NCI-H748 (cell line): ENCODE measurements around the gene MSI2.
A peak's percentile ranks its signal among the peaks of the same experiment; 100 is the strongest.
"Not testable (repeated sequence)": the region's sequence is repeated elsewhere in the genome, so short reads cannot be mapped to it uniquely, and the experiment has no call there.

ENCODE experiments used
- DNase-seq: peaks from one replicate; lab custom pipeline; 2025; ENCODE audit not compliant: unreplicated experiment; lab: John Stamatoyannopoulos, UW

Gene MSI2

DNA sequence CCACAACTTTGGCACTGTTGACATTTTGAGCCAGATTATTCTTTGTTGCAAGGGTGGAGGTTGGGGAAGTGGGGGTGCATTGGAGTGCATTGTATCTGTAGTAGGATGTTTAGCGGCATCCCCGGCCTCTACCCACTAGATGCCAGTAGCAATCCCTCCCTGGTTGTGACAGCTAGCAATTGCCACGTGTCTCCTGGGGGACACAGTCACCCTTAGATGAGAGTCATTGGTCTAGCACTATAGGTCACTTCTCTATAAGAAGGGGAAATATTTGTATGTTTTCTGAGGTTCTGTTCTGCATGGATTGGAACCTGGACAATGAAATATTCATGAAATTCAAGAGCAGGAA, 32.4 kb downstream of the MSI2 start:
- no peak for DNase-seq

DNA sequence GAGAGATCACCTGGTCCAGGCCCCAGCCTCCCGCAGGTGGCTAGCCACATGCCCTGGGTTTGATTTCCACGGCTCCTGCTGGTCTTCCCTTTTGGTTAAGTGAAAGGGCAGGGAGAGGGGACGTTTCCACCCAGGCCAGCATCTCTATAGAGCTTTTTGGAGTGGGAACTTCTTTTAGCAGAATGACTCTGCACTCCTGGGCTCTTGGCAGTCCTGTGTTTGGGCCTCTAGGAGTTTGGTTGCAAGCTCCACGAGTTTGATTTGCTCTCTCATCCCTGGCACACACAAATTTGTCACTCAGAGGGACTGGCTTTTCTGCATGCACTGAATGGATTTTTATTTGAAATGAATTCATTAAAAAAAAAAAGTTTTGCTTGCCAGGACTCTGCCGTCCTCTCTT, 32.8 kb downstream of the MSI2 start:
- no peak for DNase-seq

DNA sequence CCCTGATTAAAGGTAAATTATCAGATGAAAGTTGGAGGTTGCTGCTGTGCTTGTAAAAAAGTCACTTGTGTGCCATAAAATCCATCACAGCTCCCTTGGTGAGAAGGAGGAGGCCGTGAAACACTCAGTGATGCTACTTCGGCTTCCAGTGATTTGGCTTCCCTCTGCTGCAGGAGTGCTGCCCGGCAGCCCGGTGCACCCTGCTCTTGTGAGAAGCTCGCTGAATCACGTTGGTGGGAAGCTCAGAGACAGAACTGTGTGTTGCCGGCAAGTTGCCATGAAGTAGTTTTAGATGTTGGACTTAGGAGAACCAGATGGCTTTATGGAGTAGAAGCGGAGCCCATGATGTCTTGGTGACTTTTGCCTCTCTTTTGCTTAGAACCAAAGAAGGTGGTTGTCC, 33.3 kb downstream of the MSI2 start:
- DNase-seq, result no peak

DNA sequence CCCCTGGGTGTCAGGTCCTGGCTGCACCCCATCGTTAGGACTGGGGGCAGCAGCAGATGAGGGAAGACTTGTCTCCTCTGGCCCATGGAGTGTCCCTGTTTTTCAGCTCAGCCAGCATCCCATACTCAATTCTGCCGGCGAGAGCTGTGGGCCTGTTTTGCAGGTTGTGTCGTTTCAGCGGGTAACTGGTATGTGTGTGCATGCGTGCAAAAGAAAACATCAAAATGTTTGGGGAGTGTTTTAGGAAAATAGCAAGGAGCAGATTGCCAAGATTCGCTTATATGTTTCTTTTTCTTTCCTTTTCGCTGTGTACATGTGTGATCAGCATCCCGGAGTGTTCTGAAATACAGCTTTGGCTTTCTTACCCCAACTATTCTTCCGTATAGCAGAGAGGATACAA, 34.7 kb downstream of the MSI2 start:
- no peak for DNase-seq

DNA sequence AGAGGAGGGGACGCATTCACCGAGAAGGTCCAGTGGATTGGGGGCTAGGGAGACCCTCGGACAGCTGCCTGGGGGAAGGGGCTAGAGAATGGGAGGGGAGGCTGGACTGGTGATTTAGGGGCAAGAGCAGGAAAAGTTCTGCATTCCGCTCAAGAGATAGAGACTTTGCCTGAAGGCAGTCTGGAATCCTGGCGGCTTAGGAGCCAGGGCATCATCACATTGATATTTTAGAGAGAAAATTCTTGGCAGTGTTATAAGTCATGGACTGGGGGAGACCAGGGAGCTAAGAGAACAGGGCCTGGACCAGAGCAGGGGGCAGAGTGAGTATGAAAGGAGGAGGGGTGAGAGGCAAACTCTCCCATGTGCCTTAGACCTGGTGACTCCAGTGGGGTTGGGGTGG, 35.8 kb downstream of the MSI2 start:
- no peak for DNase-seq

DNA sequence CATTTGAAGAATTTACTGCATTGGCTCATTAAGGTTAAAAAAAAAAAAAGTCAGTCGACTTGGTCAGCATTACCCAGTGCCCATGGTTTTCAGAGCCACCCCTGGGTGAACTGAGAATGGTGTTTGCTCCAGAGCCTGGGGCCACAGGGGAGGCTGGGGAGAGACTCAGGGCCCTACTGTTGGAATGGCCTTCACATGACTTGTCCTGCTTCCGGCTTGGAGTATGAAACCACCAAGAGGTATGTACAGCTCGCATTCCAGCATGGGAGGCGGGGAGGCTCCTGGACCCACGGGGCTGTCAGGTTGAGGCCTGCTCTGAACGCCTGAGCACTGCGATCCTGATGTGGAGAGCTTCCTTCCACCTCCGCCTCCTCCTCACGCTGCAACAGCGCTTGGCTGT, 36.8 kb downstream of the MSI2 start:
- DNase-seq, result no peak

DNA sequence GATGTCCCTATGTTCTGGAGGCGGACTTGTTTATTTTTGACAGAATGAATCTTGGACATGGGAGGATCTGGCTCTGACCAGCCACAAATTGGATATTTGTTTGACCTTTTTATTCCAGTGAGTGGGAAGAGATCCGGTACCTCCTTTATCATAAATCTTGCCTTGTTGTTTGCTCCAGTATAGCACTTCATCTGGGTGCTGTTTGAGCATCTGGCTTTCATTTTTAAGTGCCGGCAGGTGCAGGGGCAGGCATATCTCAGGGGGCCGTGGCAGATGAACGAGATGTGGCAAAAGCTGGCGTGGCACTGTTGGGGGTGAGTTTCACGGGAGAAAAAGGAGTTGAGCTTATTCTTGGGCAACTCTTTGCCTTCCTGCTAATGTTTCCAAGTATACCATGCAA, 37.8 kb downstream of the MSI2 start:
- peak; percentile 89 for DNase-seq

GRCh38 chr17:57294629-57295501, 38.5 kb downstream of the MSI2 start:
- peak; percentile 92 for DNase-seq

DNA sequence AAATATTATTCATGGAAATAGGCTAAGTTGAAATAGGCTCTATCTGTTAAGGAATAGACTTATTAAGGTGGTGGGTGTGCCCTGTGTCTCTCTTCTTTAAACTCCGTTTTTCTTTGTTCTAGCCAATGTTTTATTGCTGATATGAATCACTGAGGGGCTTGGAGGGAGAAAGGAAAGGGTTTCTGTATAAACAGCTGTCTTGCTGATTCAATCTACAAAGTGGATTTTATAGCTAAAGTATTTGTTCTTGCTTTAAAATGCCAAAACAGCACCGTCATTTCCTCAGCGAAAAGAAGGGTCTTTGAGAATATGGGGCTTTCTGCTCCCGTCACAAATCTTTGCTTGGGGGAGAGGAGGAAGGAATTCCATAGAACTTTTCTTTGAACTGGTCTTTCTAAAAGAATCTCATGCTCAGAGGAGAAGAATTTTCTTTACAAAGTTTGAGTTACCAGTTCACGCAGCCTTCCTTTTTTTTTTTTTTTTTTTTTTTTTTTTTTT, 39.3 kb downstream of the MSI2 start:
- peak; percentile 74 for DNase-seq

- peak; percentile 91 for DNase-seq
These were observed 39.9 kb downstream of the MSI2 start for GRCh38 chr17:57296231-57296630.

DNA sequence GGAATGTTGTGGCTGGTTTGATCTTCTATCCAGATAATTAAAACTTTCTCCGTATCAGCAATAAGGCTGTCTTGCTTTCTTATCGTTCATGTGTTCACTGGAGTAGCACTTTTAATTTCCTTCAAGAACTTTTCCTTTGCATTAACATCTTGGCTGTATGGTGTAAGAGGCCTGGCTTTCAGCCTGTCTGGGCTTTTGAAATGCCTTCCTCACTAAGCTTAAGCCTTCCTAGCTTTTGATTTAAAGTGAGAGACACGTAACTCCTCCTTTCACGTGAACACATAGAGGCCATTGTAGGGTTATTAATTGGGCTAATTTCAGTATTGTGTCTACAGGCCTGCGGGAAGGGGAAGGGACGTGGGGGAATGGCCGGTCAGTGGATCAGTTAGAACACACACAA, 42.9 kb downstream of the MSI2 start:
- DNase-seq, result no peak

DNA sequence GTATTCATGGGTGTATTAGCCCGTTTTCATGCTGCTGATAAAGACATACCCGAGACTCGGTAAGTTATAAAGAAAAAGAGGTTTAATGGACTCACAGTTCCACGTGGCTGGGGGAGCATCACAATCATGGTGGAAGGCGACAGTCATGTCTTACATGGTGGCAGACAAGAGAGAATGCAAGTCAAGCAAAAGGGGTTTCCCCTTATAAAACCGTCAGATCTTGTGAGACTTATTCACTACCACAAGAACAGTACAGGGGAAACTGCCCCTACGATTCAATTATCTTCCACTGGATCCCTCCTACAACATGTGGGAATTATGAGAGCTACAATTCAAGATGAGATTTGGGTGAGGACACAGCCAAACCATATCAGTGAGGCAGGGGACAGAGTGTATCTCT, 44.3 kb downstream of the MSI2 start:
- not testable (repeated sequence) for DNase-seq

DNA sequence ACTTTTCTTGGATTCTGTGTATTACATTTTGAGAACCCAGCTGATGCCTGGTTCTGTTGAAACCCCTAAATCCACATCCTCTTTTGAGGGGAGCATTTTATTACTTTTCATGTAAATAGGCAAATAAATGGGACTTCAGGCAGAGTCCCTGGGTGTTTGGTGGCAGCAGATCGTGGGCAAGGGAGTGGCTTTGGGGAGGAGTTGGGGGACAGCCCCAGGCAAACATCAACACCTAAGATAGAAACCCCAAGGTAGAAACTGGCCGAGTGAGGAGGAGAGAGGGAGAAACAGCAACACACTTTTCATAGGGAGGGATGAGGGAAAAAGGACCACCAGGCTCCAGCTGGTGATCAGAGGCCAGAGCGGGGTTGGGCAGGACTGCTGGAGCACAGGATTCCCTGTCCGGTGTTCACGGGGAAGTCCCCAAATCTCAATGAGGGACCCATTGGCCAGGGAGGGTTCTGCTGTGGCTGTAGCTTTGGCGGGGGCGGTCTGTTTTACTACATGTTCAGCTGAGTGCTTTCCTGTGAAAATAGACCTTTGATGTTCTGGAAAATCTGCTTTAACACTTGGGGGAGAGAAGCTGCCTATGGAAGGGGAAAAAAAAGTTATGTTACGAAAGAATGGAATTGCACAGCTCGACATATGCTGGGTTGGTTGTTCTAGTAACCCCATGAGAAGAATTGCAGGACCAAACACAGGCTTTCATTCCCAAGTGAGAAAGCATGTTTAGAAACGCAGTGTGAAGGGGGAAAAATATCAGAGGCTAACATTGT, 46.6 kb downstream of the MSI2 start:
- DNase-seq, result no peak

DNA sequence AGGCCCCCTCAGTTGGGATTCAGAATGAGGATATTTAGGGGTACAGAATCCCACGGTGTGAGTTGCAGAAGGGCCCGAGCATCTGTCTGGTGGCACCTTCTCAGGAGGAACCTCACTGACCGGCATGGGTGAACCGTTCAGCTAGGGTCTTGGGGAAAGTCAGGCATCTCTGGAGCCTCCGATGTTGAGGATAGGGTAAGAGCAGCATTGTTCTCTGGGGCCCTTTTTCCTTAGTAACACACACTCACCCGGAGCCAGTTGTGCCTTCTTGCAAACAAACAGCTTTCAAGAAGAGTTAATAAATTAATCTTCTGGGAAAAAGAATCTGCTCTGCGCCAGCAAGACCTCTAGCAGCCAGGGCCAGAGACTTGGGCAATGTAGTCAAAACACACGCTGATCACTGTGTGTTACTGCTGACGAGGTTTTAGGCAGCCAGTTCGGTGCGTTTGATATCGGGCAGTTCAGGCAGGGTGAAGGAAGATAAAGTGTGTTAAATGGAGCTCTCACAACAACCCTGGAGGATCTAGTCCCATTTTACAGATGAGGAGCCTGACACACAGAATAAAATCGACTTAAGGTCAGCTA, 48.9 kb downstream of the MSI2 start:
- no peak for DNase-seq

DNA sequence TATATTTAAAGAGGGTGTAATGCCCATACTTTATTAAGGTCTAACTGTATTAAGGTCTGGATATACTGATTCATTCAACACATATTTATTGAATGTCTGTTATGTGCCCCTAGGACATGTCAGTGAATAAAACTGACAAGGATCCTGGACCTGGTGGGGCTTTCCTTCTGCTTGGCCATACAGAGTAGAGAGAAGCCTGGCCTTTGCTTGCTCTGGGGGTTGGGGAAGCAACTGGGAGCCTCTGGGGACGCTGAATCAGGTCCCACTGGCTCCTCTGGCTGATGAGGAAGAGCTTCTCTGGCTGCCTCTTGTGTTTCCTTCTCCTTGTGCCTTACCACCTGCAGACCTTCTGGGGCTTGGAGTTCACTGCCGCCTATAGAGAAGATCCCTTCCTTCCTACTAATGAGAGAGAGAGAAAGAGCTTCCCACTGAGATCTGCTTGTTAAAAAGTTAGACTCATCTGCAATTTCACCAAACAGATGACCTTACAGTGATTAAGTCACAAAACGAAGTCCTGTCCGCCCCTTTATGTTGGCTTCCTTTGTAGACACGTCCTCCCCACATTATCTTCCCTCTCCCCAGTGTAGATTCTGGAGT, 49.7 kb downstream of the MSI2 start:
- DNase-seq, result no peak

- no peak for DNase-seq
These were observed 52.3 kb downstream of the MSI2 start for GRCh38 chr17:57308543-57309186.

- DNase-seq, result no peak
These were observed 53.2 kb downstream of the MSI2 start for GRCh38 chr17:57309479-57309878.

DNA sequence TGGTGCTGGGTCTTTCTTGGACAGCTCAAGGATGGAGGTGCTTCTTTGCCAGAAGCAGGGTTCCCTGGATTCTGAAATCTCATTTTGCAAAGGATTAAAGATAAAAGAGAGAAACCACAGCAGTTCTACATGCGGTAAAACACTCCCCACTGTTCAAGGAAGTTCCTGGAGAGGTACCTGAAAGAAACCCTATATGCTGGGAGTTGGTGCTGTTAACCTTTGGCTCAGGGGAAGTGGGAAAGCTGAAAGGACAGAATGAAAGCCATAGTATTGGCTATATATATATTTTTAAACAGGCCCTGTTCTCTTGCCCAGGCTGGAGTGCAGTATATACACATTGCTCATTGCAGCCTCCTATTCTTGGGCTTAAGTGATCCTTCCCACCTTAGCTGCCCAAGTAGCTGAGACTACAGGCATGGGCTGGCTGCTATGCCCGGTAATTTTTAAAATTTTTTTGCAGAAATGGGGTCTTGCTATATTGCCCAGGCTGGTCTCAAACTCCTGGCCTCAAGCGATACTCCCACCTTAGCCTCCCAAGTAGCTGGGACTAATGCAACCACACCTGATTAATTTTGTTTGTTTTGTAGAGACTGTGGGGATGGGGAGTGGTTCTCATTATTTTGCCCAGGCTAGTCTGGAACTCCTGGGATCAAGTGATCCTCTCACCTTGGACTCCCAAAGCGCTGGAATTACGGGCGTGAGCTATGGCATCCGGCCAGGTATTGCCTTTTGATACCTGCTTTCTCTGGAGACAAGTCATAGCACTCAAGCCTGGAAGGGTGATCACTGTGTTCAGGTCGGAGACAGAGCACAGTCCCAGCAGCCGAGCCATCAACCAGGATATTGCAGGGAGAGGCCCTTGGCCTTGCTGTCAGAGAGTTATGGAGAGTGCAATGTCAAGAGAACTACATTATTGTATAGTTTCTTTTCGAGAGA, 55.2 kb downstream of the MSI2 start:
- peak; percentile 64 for DNase-seq

DNA sequence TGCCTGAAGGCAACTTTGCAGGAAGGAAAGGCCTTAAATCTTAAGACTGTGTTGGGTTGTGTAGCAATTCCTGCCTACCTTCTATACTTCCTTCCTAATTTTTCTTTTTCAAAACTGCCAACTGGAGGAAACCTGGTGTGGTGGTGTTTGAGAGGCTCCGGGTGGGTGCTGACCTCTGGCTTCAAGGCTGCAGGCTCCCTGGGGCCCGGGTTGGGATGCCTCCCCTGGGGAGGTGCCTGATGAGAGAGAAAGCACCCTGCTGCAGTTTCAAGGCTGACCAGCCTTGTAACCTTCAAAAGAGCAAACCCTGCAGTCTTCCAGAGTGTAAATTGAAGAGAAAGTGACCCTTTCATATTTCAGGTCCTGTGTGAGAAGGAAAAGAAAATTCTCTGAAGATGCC, 55.9 kb downstream of the MSI2 start:
- DNase-seq, result no peak
